Measurements from ENCODE around the gene UQCC2.

DNA sequence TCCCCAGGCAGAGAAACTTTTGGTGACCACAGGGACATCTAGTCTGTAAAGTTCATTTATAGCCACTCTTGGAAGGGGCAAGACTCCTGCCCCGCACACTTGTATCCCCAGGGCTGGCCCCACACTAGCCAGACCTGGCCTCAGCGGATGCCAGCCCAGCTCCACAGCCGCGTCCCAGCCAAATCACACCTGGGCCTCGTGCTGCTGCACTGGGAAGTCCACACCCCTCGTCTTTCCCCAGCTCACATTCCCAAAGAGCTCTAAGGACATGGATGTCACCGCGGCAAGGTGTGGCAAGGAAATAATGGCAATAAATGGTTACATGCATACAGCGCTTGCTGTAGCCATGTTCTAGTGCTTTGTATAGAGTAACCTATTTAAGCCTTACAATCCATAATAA, 26.7 kb upstream of the UQCC2 start:
- TF ChIP-seq EZH2 (IDR thresholded peaks at IDR 0.05; ENCODE audit: borderline replicate concordance, insufficient read depth, low read depth, low read length, poor library complexity, severe bottlenecking): no peak
- TF ChIP-seq, protein P1, sequence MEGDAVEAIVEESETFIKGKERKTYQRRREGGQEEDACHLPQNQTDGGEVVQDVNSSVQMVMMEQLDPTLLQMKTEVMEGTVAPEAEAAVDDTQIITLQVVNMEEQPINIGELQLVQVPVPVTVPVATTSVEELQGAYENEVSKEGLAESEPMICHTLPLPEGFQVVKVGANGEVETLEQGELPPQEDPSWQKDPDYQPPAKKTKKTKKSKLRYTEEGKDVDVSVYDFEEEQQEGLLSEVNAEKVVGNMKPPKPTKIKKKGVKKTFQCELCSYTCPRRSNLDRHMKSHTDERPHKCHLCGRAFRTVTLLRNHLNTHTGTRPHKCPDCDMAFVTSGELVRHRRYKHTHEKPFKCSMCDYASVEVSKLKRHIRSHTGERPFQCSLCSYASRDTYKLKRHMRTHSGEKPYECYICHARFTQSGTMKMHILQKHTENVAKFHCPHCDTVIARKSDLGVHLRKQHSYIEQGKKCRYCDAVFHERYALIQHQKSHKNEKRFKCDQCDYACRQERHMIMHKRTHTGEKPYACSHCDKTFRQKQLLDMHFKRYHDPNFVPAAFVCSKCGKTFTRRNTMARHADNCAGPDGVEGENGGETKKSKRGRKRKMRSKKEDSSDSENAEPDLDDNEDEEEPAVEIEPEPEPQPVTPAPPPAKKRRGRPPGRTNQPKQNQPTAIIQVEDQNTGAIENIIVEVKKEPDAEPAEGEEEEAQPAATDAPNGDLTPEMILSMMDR (IDR thresholded peaks at IDR 0.05): no peak

All from B cell (primary cell).